AG04450 (cell line): ENCODE data around the gene SOCS2. TPM values are rescaled to one million over a fixed set of nuclear protein-coding genes. Genes with fewer than 3 reads are reported as not detected.

Experiments
- CTCF ChIA-PET: fragments of 300-600, 350-600 bp; formaldehyde crosslinking; extraction: SDS; loops from one replicate; lab custom pipeline; 2022; ENCODE audit warnings: antibody characterized with exemption, inconsistent platforms; lab: Charles Lee
- POLR2A ChIA-PET: fragments of 350-600 bp; formaldehyde crosslinking; extraction: SDS; loops from one replicate; lab custom pipeline; 2021; ENCODE audit warnings: antibody characterized with exemption, inconsistent platforms; lab: Yijun Ruan, JAX
- DNase-seq: peaks from one replicate; pipeline ENCODE4 v3.0.0-alpha.2; 2011; ENCODE audit warnings: low read depth, low spot score
- H3K27ac ChIP-seq: one replicate; pipeline ENCODE4 v1.5.1; 2012; ENCODE audit warnings: low read depth, low read length, control low read depth
- H3K27me3 ChIP-seq: one replicate; pipeline ENCODE4 v1.6.0; 2012; ENCODE audit warnings: low read length; ENCODE audit not compliant: control insufficient read depth, insufficient read depth
- H3K4me3 ChIP-seq: 2 replicates; pipeline ENCODE4 v1.5.1; 2011; ENCODE audit warnings: mild to moderate bottlenecking, low read depth, low read length, control low read depth
- H3K9me3 ChIP-seq: 2 replicates; pipeline ENCODE4 v1.5.1; 2012; ENCODE audit warnings: low read length; ENCODE audit not compliant: control insufficient read depth, insufficient read depth
- polyA plus RNA-seq: library from polyadenylated mRNA; depleted of rRNA; stranded (reverse); fragments of >200 nt; gene quantifications from 2 replicates; pipeline ENCODE4 v1.2.3, GENCODE V29; 2011
- TF ChIP-seq, protein P1 (sequence below): IDR thresholded peaks from 2 replicates; pipeline ENCODE4 v1.5.1; 2011; ENCODE audit warnings: low read depth, low read length, control low read depth, inconsistent platforms

The SOCS2 gene
- polyA plus RNA-seq, 1 experiment, result 17.6 TPM

DNA sequence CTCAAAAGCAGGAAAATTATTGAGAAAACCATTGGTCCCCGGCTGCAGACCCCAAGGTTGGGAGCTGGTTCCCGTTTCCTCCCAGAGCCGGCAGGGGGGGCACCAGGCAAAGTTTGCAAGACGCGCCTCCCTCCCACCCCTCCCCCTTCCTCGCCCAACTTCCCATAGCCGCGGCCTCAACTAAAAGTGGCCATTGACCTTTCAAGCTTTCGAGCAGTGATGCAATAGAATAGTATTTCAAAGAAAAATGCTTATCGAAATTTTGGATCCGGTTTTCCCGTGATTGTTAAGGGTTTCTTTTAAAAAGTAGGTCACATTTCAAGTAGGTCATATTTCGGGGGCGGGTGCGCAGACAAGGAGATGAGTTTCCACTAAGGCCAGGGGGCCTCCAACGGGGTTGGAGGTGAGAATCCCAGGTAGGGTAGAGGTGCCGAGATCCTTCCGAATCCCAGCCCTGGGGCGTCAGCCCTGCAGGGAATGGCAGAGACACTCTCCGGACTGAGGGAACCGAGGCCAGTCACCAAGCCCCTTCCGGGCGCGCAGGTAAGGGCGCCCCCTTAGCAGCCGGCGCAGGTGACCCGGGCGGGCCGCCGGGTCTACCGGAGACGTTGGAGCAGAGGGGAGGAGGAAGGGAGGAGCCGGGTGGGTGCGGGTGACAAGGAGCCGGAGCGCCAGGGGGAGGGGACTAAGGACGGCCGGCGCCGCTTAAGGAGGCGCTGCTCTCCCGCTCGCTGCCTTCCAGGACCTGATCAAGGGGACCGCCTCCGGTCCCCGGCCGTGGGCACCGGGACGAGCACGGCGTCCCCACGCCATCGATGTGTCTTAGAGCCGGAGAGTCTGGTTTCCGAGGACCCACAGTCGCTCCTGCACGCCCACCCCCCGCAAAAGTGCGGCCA is 2.6 kb upstream of the SOCS2 start:
- peak; percentile 65 for DNase-seq
- ChIA-PET CTCF (interaction anchor here (0.5 to 7.4 kb wide), 45 partner anchors 11 to 862 kb away, joined by 3 to 168 read pairs (median 4); no protein-coding TSS in a partner anchor), POLR2A (interaction anchor here (0.7 to 2.0 kb wide), 3 partner anchors 107 to 531 kb away, joined by 3 to 7 read pairs (median 4); partner anchors contain the start of gene CRADD)
- H3K27ac ChIP-seq, result peak overlapping the region; percentile 61
- TF ChIP-seq, protein P1, sequence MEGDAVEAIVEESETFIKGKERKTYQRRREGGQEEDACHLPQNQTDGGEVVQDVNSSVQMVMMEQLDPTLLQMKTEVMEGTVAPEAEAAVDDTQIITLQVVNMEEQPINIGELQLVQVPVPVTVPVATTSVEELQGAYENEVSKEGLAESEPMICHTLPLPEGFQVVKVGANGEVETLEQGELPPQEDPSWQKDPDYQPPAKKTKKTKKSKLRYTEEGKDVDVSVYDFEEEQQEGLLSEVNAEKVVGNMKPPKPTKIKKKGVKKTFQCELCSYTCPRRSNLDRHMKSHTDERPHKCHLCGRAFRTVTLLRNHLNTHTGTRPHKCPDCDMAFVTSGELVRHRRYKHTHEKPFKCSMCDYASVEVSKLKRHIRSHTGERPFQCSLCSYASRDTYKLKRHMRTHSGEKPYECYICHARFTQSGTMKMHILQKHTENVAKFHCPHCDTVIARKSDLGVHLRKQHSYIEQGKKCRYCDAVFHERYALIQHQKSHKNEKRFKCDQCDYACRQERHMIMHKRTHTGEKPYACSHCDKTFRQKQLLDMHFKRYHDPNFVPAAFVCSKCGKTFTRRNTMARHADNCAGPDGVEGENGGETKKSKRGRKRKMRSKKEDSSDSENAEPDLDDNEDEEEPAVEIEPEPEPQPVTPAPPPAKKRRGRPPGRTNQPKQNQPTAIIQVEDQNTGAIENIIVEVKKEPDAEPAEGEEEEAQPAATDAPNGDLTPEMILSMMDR, result peak; percentile 90
- H3K4me3 ChIP-seq, result peak overlapping the region; percentile 77
- H3K27me3 ChIP-seq, result no peaks in the 10 kb centered on the region
- no peaks in the 10 kb centered on the region; the same call in 1 of the 2 replicates for H3K9me3 ChIP-seq

DNA sequence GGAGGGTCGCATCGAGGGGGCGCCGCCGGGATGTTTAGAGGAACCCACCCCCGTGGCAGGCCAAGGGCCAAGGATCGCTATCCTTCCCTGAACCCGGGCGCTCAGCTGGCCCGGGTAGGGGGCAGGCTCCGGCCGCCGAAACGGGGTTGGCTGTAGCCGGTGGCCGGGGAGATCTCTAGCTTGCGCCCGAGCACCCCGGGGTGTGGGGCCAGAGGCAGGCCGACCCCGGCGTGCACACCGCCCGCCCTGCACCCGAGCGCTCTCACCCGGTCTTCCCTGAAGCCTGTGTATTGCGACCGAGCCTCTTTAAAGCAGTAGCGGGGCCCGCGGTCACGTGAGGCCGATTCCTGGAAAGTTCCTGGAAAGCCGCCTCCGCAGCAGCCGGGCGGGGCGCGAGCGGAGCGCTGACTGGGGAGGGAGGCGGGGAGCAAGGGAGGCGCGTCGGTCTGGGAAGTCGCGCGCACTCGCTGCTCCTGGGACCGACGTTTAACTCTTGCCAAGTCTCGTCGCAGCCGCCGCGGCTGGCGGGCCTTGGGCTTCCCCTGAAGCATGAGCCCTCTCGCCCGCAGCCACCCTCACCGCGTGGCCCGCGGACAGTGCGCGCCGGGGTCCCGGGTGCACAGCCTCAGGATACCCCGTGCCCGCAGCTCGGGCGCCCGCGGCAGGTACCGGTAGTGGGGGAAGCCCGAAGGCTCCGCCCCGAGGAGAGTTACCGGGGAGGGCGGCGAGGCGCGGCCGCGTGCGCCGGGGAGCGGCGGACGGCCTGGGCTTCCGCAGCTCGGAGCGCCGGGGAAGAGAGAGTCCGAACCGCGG is 1.7 kb upstream of the SOCS2 start:
- peak; percentile 85 for DNase-seq
- peak overlapping the region; percentile 77 for H3K4me3 ChIP-seq

DNA sequence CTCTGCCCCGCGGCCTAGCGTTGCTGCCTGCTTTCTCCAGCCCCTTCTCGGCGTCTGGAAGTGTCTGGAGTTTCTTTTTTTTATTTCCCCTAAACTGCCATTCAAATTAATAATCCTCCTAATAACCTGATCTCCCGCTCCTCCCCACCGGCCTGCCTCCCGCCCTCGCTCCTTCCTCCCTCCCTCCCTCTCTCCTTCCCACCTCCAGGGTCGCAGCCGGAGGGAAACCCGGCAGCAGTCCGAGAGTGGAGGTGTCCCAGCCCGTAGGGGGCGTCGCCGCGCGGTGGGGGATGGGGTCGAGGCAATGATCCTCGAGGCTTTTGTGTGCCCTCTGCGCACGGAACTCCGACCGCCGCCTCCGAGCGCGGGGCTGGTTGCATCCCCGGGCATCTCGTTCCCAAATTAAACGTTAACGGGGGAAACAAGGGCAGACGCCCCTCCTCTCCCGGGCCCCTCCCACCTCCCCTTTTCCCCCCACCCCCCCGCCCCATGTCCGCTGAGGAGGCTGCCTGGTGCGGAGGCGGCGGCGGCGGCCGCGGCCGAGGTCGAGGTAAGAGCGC is 1.0 kb upstream of the SOCS2 start:
- no peak for DNase-seq
- H3K9me3 ChIP-seq, result no peaks in the 10 kb centered on the region; the same call in 1 of the 2 replicates
- no peak overlapping the region for H3K27ac ChIP-seq
- TF ChIP-seq, protein P1, result peak; percentile 39
- ChIA-PET CTCF (no interaction called here), POLR2A (interaction anchor here (1.1 kb wide), 1 partner anchor 105 kb away, joined by 4 read pairs; the partner anchor contains the start of gene CRADD)
- H3K4me3 ChIP-seq, result peak overlapping the region; percentile 77
- H3K27me3 ChIP-seq, result no peaks in the 10 kb centered on the region

More for the DNA sequence above, 1.7 kb upstream of the SOCS2 start:
- Histone ChIP-seq H3K27ac (peak overlapping the region; percentile 61), H3K9me3 (no peaks in the 10 kb centered on the region; the same call in 1 of the 2 replicates), H3K27me3 (no peaks in the 10 kb centered on the region)
- ChIA-PET CTCF (interaction anchor here (0.6 to 4.7 kb wide), 3 partner anchors 67 to 530 kb away, joined by 3 to 45 read pairs (median 3); no protein-coding TSS in a partner anchor), POLR2A (interaction anchor here (1.1 to 2.0 kb wide), 2 partner anchors 106 to 530 kb away, joined by 4 to 7 read pairs; partner anchors contain the start of gene CRADD)
- TF ChIP-seq, protein P1, result peak; percentile 4; the same call in 1 of the 2 replicates

DNA sequence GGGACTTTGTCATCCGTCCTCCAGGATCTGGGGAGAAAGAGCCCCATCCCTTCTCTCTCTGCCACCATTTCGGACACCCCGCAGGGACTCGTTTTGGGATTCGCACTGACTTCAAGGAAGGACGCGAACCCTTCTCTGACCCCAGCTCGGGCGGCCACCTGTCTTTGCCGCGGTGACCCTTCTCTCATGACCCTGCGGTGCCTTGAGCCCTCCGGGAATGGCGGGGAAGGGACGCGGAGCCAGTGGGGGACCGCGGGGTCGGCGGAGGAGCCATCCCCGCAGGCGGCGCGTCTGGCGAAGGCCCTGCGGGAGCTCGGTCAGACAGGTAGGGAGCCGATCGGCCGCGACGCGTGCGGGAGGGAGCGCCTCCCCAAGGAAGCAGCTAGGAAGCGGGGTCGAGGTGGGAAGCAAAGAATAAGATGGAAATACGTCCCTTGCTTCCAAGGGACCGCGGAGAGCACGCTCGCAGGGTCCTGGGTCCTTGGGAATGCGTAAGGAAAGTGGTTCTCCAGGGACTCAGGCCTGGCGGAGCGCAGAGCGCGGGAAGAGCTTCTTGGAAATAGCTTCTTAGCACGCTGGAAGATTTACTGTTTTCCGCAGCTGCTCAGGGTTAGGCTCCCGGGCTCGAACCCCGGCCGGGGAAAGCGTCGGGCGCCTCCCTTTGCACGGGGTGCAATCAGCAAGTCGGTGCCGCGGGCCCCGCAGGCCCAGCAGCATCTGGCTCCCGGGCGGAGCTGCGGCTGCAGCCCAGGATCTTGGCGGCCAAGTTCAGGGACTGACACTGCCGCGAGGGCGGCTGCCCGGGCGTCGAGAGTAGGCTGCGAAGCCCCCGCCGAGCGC is 457 bp downstream of the SOCS2 start:
- ChIA-PET POLR2A (interaction anchor here (0.9 to 1.4 kb wide), 2 partner anchors 104 to 169 kb away, joined by 3 to 6 read pairs; partner anchors contain the start of gene CRADD), CTCF (interaction anchor here (0.8 to 3.3 kb wide), 5 partner anchors 70 to 529 kb away, joined by 3 to 51 read pairs (median 8); no protein-coding TSS in a partner anchor)
- no peak for DNase-seq
- H3K27me3 ChIP-seq, result no peaks in the 10 kb centered on the region
- no peaks in the 10 kb centered on the region; the same call in 1 of the 2 replicates for H3K9me3 ChIP-seq
- peak overlapping the region; percentile 77 for H3K4me3 ChIP-seq
- no peak overlapping the region for H3K27ac ChIP-seq
- TF ChIP-seq, protein P1, result no peak
